Keratinocyte (primary cell): ENCODE data around the gene KDM6B. TPM values are rescaled to one million over a fixed set of nuclear protein-coding genes. Genes with fewer than 3 reads are reported as not detected.

ENCODE experiments used
- DNase-seq: peaks from one replicate; pipeline ENCODE4 v3.0.0-alpha.2; 2011; ENCODE audit warnings: low read depth, missing footprints, low spot score
- FAIRE-seq: peaks from 2 replicates; lab custom pipeline; 2011; peaks lifted over from hg19 to GRCh38; lab: Jason Lieb, UNC
- H2AFZ ChIP-seq: 2 replicates; pipeline ENCODE4 v1.6.0; 2012; ENCODE audit warnings: low read length, control low read depth, inconsistent platforms; ENCODE audit not compliant: control insufficient read depth
- H3K27ac ChIP-seq: 2 replicates; pipeline ENCODE4 v1.5.1; 2011; ENCODE audit warnings: low read length; ENCODE audit not compliant: control insufficient read depth, insufficient read depth
- H3K27me3 ChIP-seq: 3 replicates; pipeline ENCODE4 v1.6.0; 2011; ENCODE audit warnings: low read length; ENCODE audit not compliant: control insufficient read depth, insufficient read depth; ENCODE audit errors: extremely low read depth
- H3K36me3 ChIP-seq, 2 experiments: 2 replicates in 1 of 2; 3 replicates in 1 of 2; pipeline ENCODE4 v1.5.1; 2011; ENCODE audit warnings: low read length in 2 of 2, mild to moderate bottlenecking in 1 of 2; ENCODE audit not compliant: control insufficient read depth in 2 of 2, insufficient read depth in 2 of 2; ENCODE audit errors: extremely low read depth in 1 of 2
- H3K4me1 ChIP-seq: 3 replicates; pipeline ENCODE4 v1.5.1; 2011; ENCODE audit warnings: low read length; ENCODE audit not compliant: control insufficient read depth, insufficient read depth; ENCODE audit errors: extremely low read depth
- H3K4me2 ChIP-seq: 3 replicates; pipeline ENCODE4 v1.6.0; 2011; ENCODE audit warnings: low read depth, low read length; ENCODE audit not compliant: control insufficient read depth, insufficient read depth; ENCODE audit errors: extremely low read depth
- H3K4me3 ChIP-seq, 3 experiments: fragments of 200-600 bp in 1 of 3; sonication (generic) in 1 of 3; 2 replicates in 2 of 3; 3 replicates in 1 of 3; pipeline ENCODE4 v1.5.1; 2011 to 2016; ENCODE audit warnings: low read length in 3 of 3, mild to moderate bottlenecking in 3 of 3, control low read depth in 2 of 3, inconsistent platforms in 1 of 3, low read depth in 1 of 3, mixed read lengths in 1 of 3, mixed run types in 1 of 3, moderate library complexity in 1 of 3; ENCODE audit not compliant: control insufficient read depth in 2 of 3, insufficient read depth in 2 of 3; ENCODE audit errors: extremely low read depth in 1 of 3
- H3K79me2 ChIP-seq: 2 replicates; pipeline ENCODE4 v1.6.0; 2012; ENCODE audit warnings: low read length; ENCODE audit not compliant: control insufficient read depth, insufficient read depth
- H3K9ac ChIP-seq: 3 replicates; pipeline ENCODE4 v1.6.0; 2011; ENCODE audit warnings: low read length; ENCODE audit not compliant: control insufficient read depth, insufficient read depth; ENCODE audit errors: extremely low read depth
- H3K9me1 ChIP-seq: 3 replicates; pipeline ENCODE4 v1.6.0; 2011; ENCODE audit warnings: low read length; ENCODE audit not compliant: control insufficient read depth, insufficient read depth; ENCODE audit errors: extremely low read depth
- H3K9me3 ChIP-seq: 2 replicates; pipeline ENCODE4 v1.5.1; 2012; ENCODE audit warnings: low read depth, low read length; ENCODE audit not compliant: control insufficient read depth
- H4K20me1 ChIP-seq: 3 replicates; pipeline ENCODE4 v1.6.0; 2011; ENCODE audit warnings: low read length; ENCODE audit not compliant: control insufficient read depth, insufficient read depth; ENCODE audit errors: extremely low read depth
- CTCF ChIP-seq, 3 experiments: IDR thresholded peaks in 1 of 3; conservative IDR thresholded peaks in 1 of 3; optimal IDR thresholded peaks in 1 of 3; 2 replicates in 2 of 3; 3 replicates in 1 of 3; pipeline versions ENCODE3 to v1.5.1; 2011; ENCODE audit warnings: low read length in 3 of 3, mild to moderate bottlenecking in 3 of 3, moderate library complexity in 2 of 3, control low read depth in 1 of 3, inconsistent platforms in 1 of 3; ENCODE audit not compliant: insufficient read depth in 2 of 3; ENCODE audit errors: extremely low read depth in 1 of 3
- EZH2 ChIP-seq: IDR thresholded peaks from one replicate; pipeline ENCODE4 v1.6.1; 2012; ENCODE audit warnings: inconsistent platforms, mild to moderate bottlenecking, low read length, moderate library complexity
- dilution Hi-C: fragments of 300-500 bp; cut with MboI; formaldehyde crosslinking; loops from one replicate; pipeline ENCODE4 v1.7.0; 2020; ENCODE audit warnings: low sequenced_read_pairs; ENCODE audit not compliant: extremely low pct_ligation_motif_present
- polyA plus RNA-seq, 5 experiments: library from polyadenylated mRNA; depleted of rRNA in 3 of 5; stranded (reverse) in 3 of 5; stranded (forward) in 1 of 5; unstranded in 1 of 5; fragments of >200 nt; gene quantifications; 1 replicate in 1 of 5; 2 replicates in 3 of 5; 3 replicates in 1 of 5; pipeline versions ENCODE4 v1.2.1 to v1.2.3, GENCODE V29; 2011 to 2012; ENCODE audit warnings: missing spikeins in 2 of 5, low read depth in 1 of 5, low replicate concordance in 1 of 5

KDM6B gene
- polyA plus RNA-seq, 1 donor (not counting 4 experiments of a cell fraction or from before 2014, with no cell fraction given): 1.6 TPM

GRCh38 chr17:7873051-7873450 is 39.0 kb downstream of the KDM6B start:
- FAIRE-seq: no peak
- dilution Hi-C loops: no loop called here
- peaks cover 0 to 1% of the 10 kb centered on the region in 2 experiments for H3K36me3 ChIP-seq
- TF ChIP-seq EZH2: no peak
- TF ChIP-seq CTCF (optimal IDR thresholded peaks at IDR 0.05 in 1 of 3, IDR thresholded peaks at IDR 0.05 in 1 of 3, conservative IDR thresholded peaks at IDR 0.05 in 1 of 3; ENCODE audit: extremely low read depth in 1 of 3, insufficient read depth in 2 of 3, low read length in 3 of 3): no peak
- H4K20me1 ChIP-seq: no peaks in the 10 kb centered on the region
- H3K4me1 ChIP-seq: peaks cover 4% of the 10 kb centered on the region
- H3K4me2 ChIP-seq: no peak overlapping the region
- H3K79me2 ChIP-seq: no peaks in the 10 kb centered on the region
- H3K9me3 ChIP-seq: no peaks in the 10 kb centered on the region
- no peak overlapping the region for H3K9ac ChIP-seq
- no peak overlapping the region for H3K4me3 ChIP-seq
- H3K27ac ChIP-seq: no peak overlapping the region
- no peak overlapping the region for H2AFZ ChIP-seq
- no peaks in the 10 kb centered on the region for H3K9me1 ChIP-seq
- no peak for DNase-seq
- H3K27me3 ChIP-seq: no peaks in the 10 kb centered on the region

- H3K4me2 ChIP-seq: no peak overlapping the region
- H3K79me2 ChIP-seq: no peaks in the 10 kb centered on the region
- DNase-seq (no peak), FAIRE-seq (no peak)
- TF ChIP-seq CTCF (optimal IDR thresholded peaks at IDR 0.05 in 1 of 3, IDR thresholded peaks at IDR 0.05 in 1 of 3, conservative IDR thresholded peaks at IDR 0.05 in 1 of 3; ENCODE audit: extremely low read depth in 1 of 3, insufficient read depth in 2 of 3, low read length in 3 of 3) (no peak), EZH2 (no peak)
- H3K9me1 ChIP-seq: no peaks in the 10 kb centered on the region
- no peaks in the 10 kb centered on the region for H3K27me3 ChIP-seq
- no peak overlapping the region for H3K27ac ChIP-seq
- dilution Hi-C loops: no loop called here
- no peak overlapping the region for H3K4me3 ChIP-seq
- no peaks in the 10 kb centered on the region for H4K20me1 ChIP-seq
- H3K4me1 ChIP-seq: no peaks in the 10 kb centered on the region
- no peak overlapping the region for H2AFZ ChIP-seq
- peaks cover 5 to 7% of the 10 kb centered on the region in 2 experiments for H3K36me3 ChIP-seq
- no peak overlapping the region for H3K9ac ChIP-seq
- no peaks in the 10 kb centered on the region for H3K9me3 ChIP-seq
These were observed 41.9 kb downstream of the KDM6B start for GRCh38 chr17:7875804-7876370.
